Tibial nerve (tissue), 4 donors: Measurements from ENCODE around the gene ACKR4.
"Not testable (repeated sequence)": the region's sequence is repeated elsewhere in the genome, so short reads cannot be mapped to it uniquely, and the experiment has no call there.

ENCODE experiments used
- EP300 ChIP-seq, 2 donors: sonication (generic); formaldehyde crosslinking; IDR thresholded peaks; one replicate each; pipeline ENCODE4 v1.6.1; 2017; ENCODE audit warnings: antibody characterized with exemption in 2 of 2, mild to moderate bottlenecking in 1 of 2
- POLR2A ChIP-seq, 2 donors: fragments of 450-650 bp; IDR thresholded peaks; one replicate each; pipeline ENCODE4 v1.6.1; 2017; ENCODE audit warnings: antibody characterized with exemption in 2 of 2, mild to moderate bottlenecking in 2 of 2, moderate library complexity in 2 of 2
- TF ChIP-seq, protein P1 (sequence below), 5 experiments: fragments of 200-600 bp in 3 of 5; fragments of 450-650 bp in 2 of 5; sonication (generic) in 3 of 5; IDR thresholded peaks; one replicate each; pipeline ENCODE4 v1.5.1; 2016 to 2019; ENCODE audit warnings: antibody characterized with exemption in 5 of 5, mild to moderate bottlenecking in 3 of 5, moderate library complexity in 2 of 5

- TF ChIP-seq, protein P1, sequence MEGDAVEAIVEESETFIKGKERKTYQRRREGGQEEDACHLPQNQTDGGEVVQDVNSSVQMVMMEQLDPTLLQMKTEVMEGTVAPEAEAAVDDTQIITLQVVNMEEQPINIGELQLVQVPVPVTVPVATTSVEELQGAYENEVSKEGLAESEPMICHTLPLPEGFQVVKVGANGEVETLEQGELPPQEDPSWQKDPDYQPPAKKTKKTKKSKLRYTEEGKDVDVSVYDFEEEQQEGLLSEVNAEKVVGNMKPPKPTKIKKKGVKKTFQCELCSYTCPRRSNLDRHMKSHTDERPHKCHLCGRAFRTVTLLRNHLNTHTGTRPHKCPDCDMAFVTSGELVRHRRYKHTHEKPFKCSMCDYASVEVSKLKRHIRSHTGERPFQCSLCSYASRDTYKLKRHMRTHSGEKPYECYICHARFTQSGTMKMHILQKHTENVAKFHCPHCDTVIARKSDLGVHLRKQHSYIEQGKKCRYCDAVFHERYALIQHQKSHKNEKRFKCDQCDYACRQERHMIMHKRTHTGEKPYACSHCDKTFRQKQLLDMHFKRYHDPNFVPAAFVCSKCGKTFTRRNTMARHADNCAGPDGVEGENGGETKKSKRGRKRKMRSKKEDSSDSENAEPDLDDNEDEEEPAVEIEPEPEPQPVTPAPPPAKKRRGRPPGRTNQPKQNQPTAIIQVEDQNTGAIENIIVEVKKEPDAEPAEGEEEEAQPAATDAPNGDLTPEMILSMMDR (IDR thresholded peaks at IDR 0.05), result not testable (repeated sequence)
- TF ChIP-seq POLR2A, EP300 (IDR thresholded peaks at IDR 0.05): not testable (repeated sequence)
Observed at GRCh38 chr3:132615301-132615700, 18.2 kb downstream of the ACKR4 start.
